ENCODE results near the gene TCTA.

GRCh38 chr3:49411535-49411967 is 672 bp upstream of the TCTA start:
- TF ChIP-seq EZH2 (IDR thresholded peaks at IDR 0.05; ENCODE audit: borderline replicate concordance, insufficient read depth, low read depth, low read length, poor library complexity, severe bottlenecking) (no peak), CTCF (IDR thresholded peaks at IDR 0.05) (no peak)

All from B cell (primary cell).